Ascending aorta (tissue), 2 donors: ENCODE results near the gene PARD3B. TPM values are rescaled to one million over a fixed set of nuclear protein-coding genes. Genes with fewer than 3 reads are reported as not detected.

Experiments used
- DNase-seq, 2 donors: peaks; one replicate each; pipeline ENCODE4 v3.0.0-alpha.2; 2019; ENCODE audit warnings: low spot score in 2 of 2
- H3K27ac ChIP-seq, 2 donors: fragments of 200-600 bp; sonication (generic); one replicate each; pipeline ENCODE4 v1.5.1; 2016 to 2017; ENCODE audit warnings: mild to moderate bottlenecking in 1 of 2
- H3K27me3 ChIP-seq: fragments of 200-600 bp; sonication (generic); one replicate; pipeline ENCODE4 v1.5.1; 2017
- H3K36me3 ChIP-seq, 2 donors: fragments of 200-600 bp; sonication (generic); one replicate each; pipeline ENCODE4 v1.5.1; 2016
- H3K4me1 ChIP-seq, 2 donors: fragments of 200-600 bp; sonication (generic); one replicate each; pipeline ENCODE4 v1.5.1; 2016 to 2017; ENCODE audit warnings: mild to moderate bottlenecking in 1 of 2
- H3K4me3 ChIP-seq, 2 donors: fragments of 200-600 bp; sonication (generic); one replicate each; pipeline ENCODE4 v1.5.1; 2016 to 2017; ENCODE audit warnings: mild to moderate bottlenecking in 1 of 2
- H3K9me3 ChIP-seq, 2 donors: fragments of 200-600 bp; sonication (generic); one replicate each; pipeline ENCODE4 v1.5.1; 2016
- intact Hi-C: fragments of 100-400 bp; cut with DNase I; formaldehyde crosslinking; loops from one replicate; pipeline ENCODE4 v1.15.1; 2023
- total RNA-seq: library from RNA; depleted of rRNA; stranded (reverse); fragments of >200 nt; gene quantifications from one replicate; pipeline ENCODE4 v1.1.0, GENCODE V29; 2016
- TF ChIP-seq, protein P1 (sequence below), 3 experiments: fragments of 200-600 bp in 2 of 3; fragments of 450-650 bp in 1 of 3; sonication (generic) in 2 of 3; IDR thresholded peaks; one replicate each; pipeline ENCODE4 v1.5.1; 2016 to 2019; ENCODE audit warnings: antibody characterized with exemption in 3 of 3, mild to moderate bottlenecking in 1 of 3, moderate library complexity in 1 of 3

The PARD3B gene
- total RNA-seq, 1 donor from 2014 or later = 9.5 TPM

DNA sequence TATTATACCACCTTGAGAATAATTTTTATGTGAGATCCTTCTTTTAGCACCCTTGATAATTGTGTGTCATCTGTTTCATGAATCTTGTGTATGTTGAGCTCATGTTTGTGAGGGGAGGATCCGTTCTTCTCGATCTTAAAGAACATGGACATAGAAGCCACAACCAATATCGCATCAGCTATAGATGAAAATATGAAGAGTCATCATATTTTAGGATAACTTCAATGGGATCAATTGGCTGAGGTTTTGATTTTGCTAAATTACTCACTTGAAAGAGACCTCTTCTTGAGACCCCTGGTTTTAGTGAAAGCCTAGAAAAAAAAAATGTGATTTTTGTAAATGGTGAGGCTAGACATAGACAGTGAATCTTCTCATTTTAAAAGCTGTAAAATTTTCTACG is 751.7 kb downstream of the PARD3B start:
- no peak for DNase-seq
- Histone ChIP-seq H3K27ac (no peak overlapping the region), H3K4me3 (no peak overlapping the region), H3K27me3 (no peaks in the 10 kb centered on the region), H3K36me3 (peaks cover 0 to 4% of the 10 kb centered on the region in 2 donors), H3K4me1 (no peaks in the 10 kb centered on the region), H3K9me3 (no peaks in the 10 kb centered on the region)
- TF ChIP-seq, protein P1, sequence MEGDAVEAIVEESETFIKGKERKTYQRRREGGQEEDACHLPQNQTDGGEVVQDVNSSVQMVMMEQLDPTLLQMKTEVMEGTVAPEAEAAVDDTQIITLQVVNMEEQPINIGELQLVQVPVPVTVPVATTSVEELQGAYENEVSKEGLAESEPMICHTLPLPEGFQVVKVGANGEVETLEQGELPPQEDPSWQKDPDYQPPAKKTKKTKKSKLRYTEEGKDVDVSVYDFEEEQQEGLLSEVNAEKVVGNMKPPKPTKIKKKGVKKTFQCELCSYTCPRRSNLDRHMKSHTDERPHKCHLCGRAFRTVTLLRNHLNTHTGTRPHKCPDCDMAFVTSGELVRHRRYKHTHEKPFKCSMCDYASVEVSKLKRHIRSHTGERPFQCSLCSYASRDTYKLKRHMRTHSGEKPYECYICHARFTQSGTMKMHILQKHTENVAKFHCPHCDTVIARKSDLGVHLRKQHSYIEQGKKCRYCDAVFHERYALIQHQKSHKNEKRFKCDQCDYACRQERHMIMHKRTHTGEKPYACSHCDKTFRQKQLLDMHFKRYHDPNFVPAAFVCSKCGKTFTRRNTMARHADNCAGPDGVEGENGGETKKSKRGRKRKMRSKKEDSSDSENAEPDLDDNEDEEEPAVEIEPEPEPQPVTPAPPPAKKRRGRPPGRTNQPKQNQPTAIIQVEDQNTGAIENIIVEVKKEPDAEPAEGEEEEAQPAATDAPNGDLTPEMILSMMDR (IDR thresholded peaks at IDR 0.05) = no peak
- intact Hi-C loops = no loop called here

DNA sequence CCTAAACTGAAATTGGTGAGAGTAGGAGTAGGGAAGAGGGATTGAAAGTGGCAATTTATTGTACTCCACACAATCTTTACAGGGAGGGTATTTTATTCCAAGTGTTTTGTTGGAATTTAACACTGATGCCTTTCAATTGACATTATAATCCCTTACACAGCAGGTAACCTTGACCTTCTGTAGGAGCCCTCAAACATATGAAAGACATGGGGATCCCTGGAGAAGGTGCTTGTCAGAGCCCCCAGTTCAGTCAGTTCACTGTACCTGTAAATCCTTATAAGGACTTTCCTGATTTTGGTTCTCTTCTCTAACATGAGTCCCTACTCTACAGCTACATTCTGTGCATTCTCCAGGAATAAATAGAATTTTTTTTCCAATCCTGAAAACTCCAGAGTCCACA is 752.1 kb downstream of the PARD3B start:
- no peak for DNase-seq
- Histone ChIP-seq H3K27me3 (no peaks in the 10 kb centered on the region), H3K27ac (no peak overlapping the region), H3K9me3 (no peaks in the 10 kb centered on the region), H3K36me3 (peaks cover 0 to 4% of the 10 kb centered on the region in 2 donors), H3K4me1 (no peaks in the 10 kb centered on the region), H3K4me3 (no peak overlapping the region)
- TF ChIP-seq, protein P1 (IDR thresholded peaks at IDR 0.05) = no peak
- intact Hi-C loops = no loop called here

DNA sequence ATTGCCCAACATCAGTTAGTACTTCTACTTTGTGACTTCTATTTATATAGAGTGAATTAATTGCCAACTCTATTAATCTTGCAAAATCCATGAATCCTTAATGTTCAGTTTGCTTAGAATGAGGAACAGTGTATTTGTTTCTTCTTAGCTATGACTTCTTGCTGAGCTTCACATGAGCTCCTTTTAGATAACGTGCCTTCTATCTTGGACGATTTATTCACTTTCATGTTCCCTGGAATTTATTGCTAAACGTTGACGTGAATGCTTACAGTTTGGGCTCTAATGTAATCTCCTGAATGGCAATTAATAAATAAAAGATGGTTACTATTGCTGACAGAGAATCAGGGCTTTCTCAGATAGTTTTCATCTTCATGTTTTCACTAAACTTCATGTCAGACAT is 752.6 kb downstream of the PARD3B start:
- H3K9me3 ChIP-seq = no peaks in the 10 kb centered on the region
- no peak for DNase-seq
- peaks cover 0 to 4% of the 10 kb centered on the region in 2 donors for H3K36me3 ChIP-seq
- H3K27me3 ChIP-seq = no peaks in the 10 kb centered on the region
- H3K4me3 ChIP-seq = no peak overlapping the region
- TF ChIP-seq, protein P1 (IDR thresholded peaks at IDR 0.05) = no peak
- no peaks in the 10 kb centered on the region for H3K4me1 ChIP-seq
- no peak overlapping the region for H3K27ac ChIP-seq
- intact Hi-C loops = no loop called here

DNA sequence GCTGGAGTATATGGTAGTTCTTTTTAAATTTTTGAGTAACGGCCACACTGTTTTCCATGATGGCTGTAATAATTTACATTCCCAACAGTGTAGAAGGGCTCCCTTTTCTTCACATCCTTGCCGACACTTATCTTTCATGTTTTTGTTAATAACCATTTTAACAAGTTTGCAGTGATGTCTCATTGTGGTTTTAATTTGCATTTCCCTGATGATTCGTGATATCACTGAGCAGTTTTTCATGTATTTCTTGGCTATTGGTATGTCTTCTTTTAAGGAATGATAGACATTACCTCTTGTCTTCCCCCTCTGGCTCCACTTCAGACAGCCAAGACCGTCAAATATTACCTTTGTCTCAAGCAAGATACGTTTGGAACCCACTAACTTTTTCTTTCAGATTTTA is 765.9 kb downstream of the PARD3B start:
- H3K9me3 ChIP-seq = no peaks in the 10 kb centered on the region
- no peaks in the 10 kb centered on the region for H3K4me1 ChIP-seq
- H3K4me3 ChIP-seq = no peak overlapping the region
- no peak overlapping the region for H3K27ac ChIP-seq
- TF ChIP-seq, protein P1 (IDR thresholded peaks at IDR 0.05) = no peak
- H3K27me3 ChIP-seq = no peaks in the 10 kb centered on the region
- intact Hi-C loops = no loop called here
- H3K36me3 ChIP-seq = no peaks in the 10 kb centered on the region
- no peak for DNase-seq

DNA sequence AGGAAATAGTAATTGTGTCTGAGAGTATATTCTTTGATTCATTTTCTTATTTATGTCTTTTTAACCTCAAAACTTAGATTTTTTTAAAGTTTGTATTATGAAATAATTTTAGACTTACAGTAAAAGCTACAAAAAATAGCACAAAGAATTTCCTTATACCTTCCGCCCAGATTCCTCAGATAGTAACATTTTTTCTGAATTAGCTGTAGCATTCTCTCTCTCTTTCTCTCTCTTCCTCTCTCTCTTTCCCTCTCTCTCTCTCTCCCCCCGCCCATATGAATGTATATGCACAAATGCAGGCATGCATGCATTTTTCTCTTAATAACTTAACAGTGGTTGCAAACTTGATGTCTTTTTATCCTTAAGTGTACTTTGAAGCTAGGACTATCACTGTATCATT is 776.0 kb downstream of the PARD3B start:
- TF ChIP-seq, protein P1 (IDR thresholded peaks at IDR 0.05) = no peak
- H3K27me3 ChIP-seq = no peaks in the 10 kb centered on the region
- no peaks in the 10 kb centered on the region for H3K9me3 ChIP-seq
- H3K4me3 ChIP-seq = no peak overlapping the region
- H3K27ac ChIP-seq = no peak overlapping the region
- intact Hi-C loops = no loop called here
- no peaks in the 10 kb centered on the region for H3K4me1 ChIP-seq
- DNase-seq = no peak
- H3K36me3 ChIP-seq = no peaks in the 10 kb centered on the region

DNA sequence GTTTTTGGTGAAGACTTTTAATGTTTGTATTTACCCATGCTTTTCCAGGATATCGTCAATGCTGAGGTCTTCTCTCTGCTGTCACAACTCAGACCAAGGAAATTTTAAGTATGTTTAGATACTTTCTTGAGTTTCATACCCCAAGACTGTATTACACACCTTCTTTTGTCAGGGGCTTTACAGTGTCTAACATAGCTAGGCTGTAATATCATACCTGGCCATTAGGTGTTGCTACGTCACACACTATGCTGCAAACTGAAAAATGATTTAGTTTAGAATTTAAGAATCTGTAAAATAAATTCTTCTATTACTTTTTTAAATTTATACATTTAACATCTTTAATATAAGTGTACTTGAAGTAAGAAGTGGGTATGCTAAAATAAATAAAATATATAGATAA is 778.7 kb downstream of the PARD3B start:
- Histone ChIP-seq H3K27ac (no peak overlapping the region), H3K4me3 (no peak overlapping the region), H3K36me3 (no peaks in the 10 kb centered on the region), H3K4me1 (no peaks in the 10 kb centered on the region), H3K27me3 (no peaks in the 10 kb centered on the region), H3K9me3 (no peaks in the 10 kb centered on the region)
- intact Hi-C loops = no loop called here
- TF ChIP-seq, protein P1 (IDR thresholded peaks at IDR 0.05) = peak in 2 of 3 experiments; percentile 8 to 14
- DNase-seq = no peak
